OCI-LY7 (cell line): ENCODE data around the gene AAGAB.

ENCODE experiments used
- CTCF ChIP-seq: fragments of 200-600 bp; sonication (generic); conservative IDR thresholded peaks from 2 replicates; pipeline ENCODE4 v1.5.1; 2014; ENCODE audit warnings: mild to moderate bottlenecking, antibody characterized with exemption, low read length, moderate library complexity, mixed read lengths
- EZH2phosphoT487 ChIP-seq: fragments of 200-600 bp; sonication (generic); IDR thresholded peaks from 2 replicates; pipeline ENCODE4 v1.6.1; 2018; ENCODE audit warnings: low read depth, borderline replicate concordance, mild to moderate bottlenecking, mixed run types, antibody characterized with exemption, low read length, moderate library complexity, mixed read lengths

DNA sequence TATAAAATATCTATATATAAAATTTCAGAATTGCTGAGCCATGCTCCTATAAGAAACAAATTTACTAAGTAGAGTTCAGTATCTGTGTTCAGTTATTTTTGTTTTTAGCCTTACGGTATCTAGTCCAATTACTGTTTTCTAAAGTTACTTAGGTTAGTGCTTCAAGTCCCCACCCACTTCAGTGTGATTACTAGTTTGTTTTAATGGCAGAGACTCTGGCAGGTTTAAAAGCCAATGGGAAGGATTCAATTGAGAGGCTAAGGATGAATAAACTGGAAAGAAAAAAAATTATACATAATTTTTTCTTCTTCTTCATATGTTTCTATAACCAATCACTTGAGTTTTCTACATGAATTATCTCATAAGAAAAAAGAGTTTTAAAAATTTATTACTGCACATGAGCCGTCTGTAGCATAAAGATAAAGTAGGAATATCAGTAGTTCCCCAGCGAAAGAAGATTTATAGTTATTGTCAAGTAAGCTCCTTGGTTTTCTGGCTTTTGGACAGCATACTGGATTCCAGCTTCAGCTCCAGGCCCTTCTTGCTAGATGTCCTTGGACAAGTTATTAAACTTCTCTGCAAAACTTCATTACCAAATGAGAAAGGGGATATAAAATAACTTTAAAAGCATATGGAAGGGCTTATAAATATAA, 46.8 kb downstream of the AAGAB start:
- no peak for TF ChIP-seq CTCF
- no peak for TF ChIP-seq EZH2phosphoT487
